Activated CD4-positive, alpha-beta memory T cell treated with anti-CD3 and anti-CD28 coated beads, Interleukin-2, amount 10 ng/mL, durations not matched to agents 7 days and 5 days (primary cell): ENCODE measurements around the gene RTP5. TPM values are rescaled to one million over a fixed set of nuclear protein-coding genes. Genes with fewer than 3 reads are reported as not detected.

Experiments used
- CTCF ChIA-PET: fragments of 350-600 bp; sonication (Branson Sonifier 250); formaldehyde crosslinking; loops from one replicate; lab custom pipeline; 2021; ENCODE audit warnings: antibody characterized with exemption, inconsistent platforms; lab: Charles Lee
- POLR2A ChIA-PET: fragments of 350-600 bp; sonication (Branson Sonifier 250); formaldehyde crosslinking; loops from one replicate; lab custom pipeline; 2021; ENCODE audit warnings: antibody characterized with exemption; lab: Charles Lee
- DNase-seq: peaks from one replicate; pipeline ENCODE4 v3.0.0-alpha.2; 2020
- H3K27ac Mint-ChIP-seq: one replicate; pipeline ENCODE4 v1.8.0; 2021; ENCODE audit warnings: mild to moderate bottlenecking, mixed read lengths
- H3K27me3 Mint-ChIP-seq: one replicate; pipeline ENCODE4 v1.8.0; 2021; ENCODE audit warnings: mixed read lengths
- H3K36me3 Mint-ChIP-seq: one replicate; pipeline ENCODE4 v1.8.0; 2021; ENCODE audit warnings: low read depth, mixed read lengths
- H3K4me1 Mint-ChIP-seq: one replicate; pipeline ENCODE4 v1.8.0; 2021; ENCODE audit warnings: mixed read lengths
- H3K4me3 Mint-ChIP-seq: one replicate; pipeline ENCODE4 v1.8.0; 2021; ENCODE audit warnings: mild to moderate bottlenecking, mixed read lengths
- H3K9me3 Mint-ChIP-seq: one replicate; pipeline ENCODE4 v1.8.0; 2021; ENCODE audit warnings: mixed read lengths
- total RNA-seq, 2 experiments: library from RNA; stranded (reverse); gene quantifications; one replicate each; pipeline ENCODE4 v1.2.3, GENCODE V29; 2021

The RTP5 gene
- total RNA-seq, 2 experiments from 2014 or later = 0.13 TPM; not detected in 1

- Mint-ChIP-seq H3K9me3 (no peaks in the 10 kb centered on the region), H3K36me3 (peaks cover 16% of the 10 kb centered on the region), H3K4me3 (peak overlapping the region; percentile 85), H3K4me1 (peaks cover 38% of the 10 kb centered on the region), H3K27me3 (no peaks in the 10 kb centered on the region), H3K27ac (peak overlapping the region; percentile 92)
- ChIA-PET CTCF (interaction anchor here (1.4 to 3.7 kb wide), 2 partner anchors 179 to 180 kb away, joined by 4 to 40 read pairs; partner anchors contain the start of gene ING5), POLR2A (interaction anchor here (1.0 to 2.3 kb wide), 8 partner anchors 22 to 565 kb away, joined by 3 to 16 read pairs (median 7); partner anchors contain the start of genes D2HGDH, DTYMK, HDLBP and ING5)
- no peak for DNase-seq
These were observed 11.0 kb downstream of the RTP5 start for GRCh38 chr2:241880311-241881073.

GRCh38 chr2:241882091-241882625 is 12.6 kb downstream of the RTP5 start:
- ChIA-PET POLR2A (interaction anchor here (1.3 kb wide), 1 partner anchor 195 kb away, joined by 9 read pairs; the partner anchor contains the start of gene DTYMK), CTCF (no interaction called here)
- Mint-ChIP-seq H3K36me3 (peaks cover 20% of the 10 kb centered on the region), H3K9me3 (no peaks in the 10 kb centered on the region), H3K4me1 (peaks cover 39% of the 10 kb centered on the region), H3K27ac (peak overlapping the region; percentile 92), H3K27me3 (no peaks in the 10 kb centered on the region), H3K4me3 (peak overlapping the region; percentile 85)
- no peak for DNase-seq

GRCh38 chr2:241884951-241885290 is 15.4 kb downstream of the RTP5 start:
- peaks cover 30% of the 10 kb centered on the region for H3K36me3 Mint-ChIP-seq

GRCh38 chr2:241885291-241885945 is 15.9 kb downstream of the RTP5 start:
- H3K27me3 Mint-ChIP-seq = no peaks in the 10 kb centered on the region
- H3K9me3 Mint-ChIP-seq = peaks cover 2% of the 10 kb centered on the region
- peaks cover 37% of the 10 kb centered on the region for H3K4me1 Mint-ChIP-seq
- ChIA-PET POLR2A (interaction anchor here (1.4 kb wide), 1 partner anchor 184 kb away, joined by 4 read pairs; the partner anchor contains the start of gene ING5), CTCF (no interaction called here)
- no peak for DNase-seq
- peaks cover 30% of the 10 kb centered on the region for H3K36me3 Mint-ChIP-seq
- H3K4me3 Mint-ChIP-seq = no peak overlapping the region
- H3K27ac Mint-ChIP-seq = no peak overlapping the region

More at GRCh38 chr2:241884951-241885290, 15.4 kb downstream of the RTP5 start:
- Mint-ChIP-seq H3K9me3 (peaks cover 2% of the 10 kb centered on the region), H3K4me3 (no peak overlapping the region), H3K27me3 (no peaks in the 10 kb centered on the region), H3K4me1 (peaks cover 41% of the 10 kb centered on the region), H3K27ac (no peak overlapping the region)
- ChIA-PET CTCF (no interaction called here), POLR2A (interaction anchor here (1.4 kb wide), 1 partner anchor 183 kb away, joined by 4 read pairs; the partner anchor contains the start of gene ING5)
- no peak for DNase-seq

GRCh38 chr2:241885946-241886643 is 16.6 kb downstream of the RTP5 start:
- ChIA-PET CTCF (no interaction called here), POLR2A (interaction anchor here (1.4 kb wide), 1 partner anchor 185 kb away, joined by 4 read pairs; the partner anchor contains the start of gene ING5)
- H3K27me3 Mint-ChIP-seq = no peaks in the 10 kb centered on the region
- peaks cover 2% of the 10 kb centered on the region for H3K9me3 Mint-ChIP-seq
- no peak overlapping the region for H3K4me3 Mint-ChIP-seq
- H3K36me3 Mint-ChIP-seq = peaks cover 30% of the 10 kb centered on the region
- peaks cover 32% of the 10 kb centered on the region for H3K4me1 Mint-ChIP-seq
- no peak overlapping the region for H3K27ac Mint-ChIP-seq
- no peak for DNase-seq

GRCh38 chr2:241886840-241887447 is 17.4 kb downstream of the RTP5 start:
- ChIA-PET CTCF (no interaction called here), POLR2A (no interaction called here)
- no peak for DNase-seq
- H3K4me3 Mint-ChIP-seq = no peak overlapping the region
- H3K27me3 Mint-ChIP-seq = no peaks in the 10 kb centered on the region
- no peak overlapping the region for H3K27ac Mint-ChIP-seq
- peaks cover 28% of the 10 kb centered on the region for H3K36me3 Mint-ChIP-seq
- H3K4me1 Mint-ChIP-seq = peaks cover 24% of the 10 kb centered on the region
- H3K9me3 Mint-ChIP-seq = peaks cover 2% of the 10 kb centered on the region

GRCh38 chr2:241887806-241888522 is 18.4 kb downstream of the RTP5 start:
- POLR2A ChIA-PET = no interaction called here
- Mint-ChIP-seq H3K9me3 (peaks cover 2% of the 10 kb centered on the region), H3K4me3 (no peak overlapping the region), H3K4me1 (peaks cover 14% of the 10 kb centered on the region), H3K36me3 (peaks cover 24% of the 10 kb centered on the region), H3K27ac (no peak overlapping the region), H3K27me3 (no peaks in the 10 kb centered on the region)
- CTCF ChIA-PET = no interaction called here
- no peak for DNase-seq

- H3K4me1 Mint-ChIP-seq = peaks cover 11% of the 10 kb centered on the region
- H3K27me3 Mint-ChIP-seq = no peaks in the 10 kb centered on the region
- CTCF ChIA-PET = no interaction called here
- peaks cover 2% of the 10 kb centered on the region for H3K9me3 Mint-ChIP-seq
- POLR2A ChIA-PET = no interaction called here
- no peak for DNase-seq
- peaks cover 22% of the 10 kb centered on the region for H3K36me3 Mint-ChIP-seq
- no peak overlapping the region for H3K27ac Mint-ChIP-seq
- H3K4me3 Mint-ChIP-seq = no peak overlapping the region
These were observed 19.1 kb downstream of the RTP5 start for GRCh38 chr2:241888641-241889040.

GRCh38 chr2:241890524-241891235 is 21.2 kb downstream of the RTP5 start:
- H3K9me3 Mint-ChIP-seq = peaks cover 2% of the 10 kb centered on the region
- H3K4me1 Mint-ChIP-seq = peaks cover 8% of the 10 kb centered on the region
- POLR2A ChIA-PET = no interaction called here
- no peaks in the 10 kb centered on the region for H3K27me3 Mint-ChIP-seq
- CTCF ChIA-PET = no interaction called here
- H3K4me3 Mint-ChIP-seq = no peak overlapping the region
- DNase-seq = no peak
- H3K27ac Mint-ChIP-seq = no peak overlapping the region
- peaks cover 15% of the 10 kb centered on the region for H3K36me3 Mint-ChIP-seq

- Mint-ChIP-seq H3K4me1 (peaks cover 10% of the 10 kb centered on the region), H3K36me3 (peaks cover 15% of the 10 kb centered on the region), H3K27me3 (no peaks in the 10 kb centered on the region), H3K4me3 (no peak overlapping the region), H3K9me3 (peaks cover 5% of the 10 kb centered on the region), H3K27ac (no peak overlapping the region)
- POLR2A ChIA-PET = no interaction called here
- CTCF ChIA-PET = no interaction called here
- no peak for DNase-seq
These were observed 21.9 kb downstream of the RTP5 start for GRCh38 chr2:241891315-241891987.

GRCh38 chr2:241891988-241892298 is 22.4 kb downstream of the RTP5 start:
- CTCF ChIA-PET = no interaction called here
- H3K4me3 Mint-ChIP-seq = no peak overlapping the region
- POLR2A ChIA-PET = no interaction called here
- H3K27me3 Mint-ChIP-seq = no peaks in the 10 kb centered on the region
- H3K27ac Mint-ChIP-seq = no peak overlapping the region
- peaks cover 5% of the 10 kb centered on the region for H3K9me3 Mint-ChIP-seq
- peaks cover 13% of the 10 kb centered on the region for H3K36me3 Mint-ChIP-seq
- no peak for DNase-seq
- H3K4me1 Mint-ChIP-seq = peaks cover 10% of the 10 kb centered on the region
